HEK293 (cell line): Measurements from ENCODE around the gene SLC25A6.

Source experiments
- CTCF ChIA-PET: fragments of 350-600 bp; formaldehyde crosslinking; extraction: SDS; loops from one replicate; lab custom pipeline; 2021; ENCODE audit warnings: antibody characterized with exemption; lab: Yijun Ruan, JAX
- POLR2A ChIA-PET: fragments of 300-600 bp; formaldehyde crosslinking; extraction: SDS; loops from one replicate; lab custom pipeline; 2020; ENCODE audit warnings: antibody characterized with exemption, inconsistent platforms; lab: Yijun Ruan, JAX
- H3K27ac ChIP-seq: fragments of 200-500 bp; sonication (Bioruptor generic); 2 replicates; pipeline ENCODE4 v1.5.1; 2014; ENCODE audit warnings: low read depth, low read length, control low read depth, inconsistent platforms; ENCODE audit errors: extremely low read depth
- H3K36me3 ChIP-seq, 2 experiments: fragments of 200-500 bp in 1 of 2; sonication (Bioruptor generic) in 1 of 2; 1 replicate in 1 of 2; 2 replicates in 1 of 2; pipeline ENCODE4 v1.5.1; 2014 to 2017; ENCODE audit warnings: inconsistent platforms in 2 of 2, low read length in 2 of 2; ENCODE audit not compliant: control insufficient read depth in 2 of 2, insufficient read depth in 1 of 2
- H3K4me1 ChIP-seq: fragments of 200-500 bp; sonication (Bioruptor generic); 2 replicates; pipeline ENCODE4 v1.5.1; 2014; ENCODE audit warnings: mild to moderate bottlenecking, low read length, inconsistent platforms; ENCODE audit not compliant: control insufficient read depth, insufficient read depth
- H3K4me3 ChIP-seq: 2 replicates; pipeline ENCODE4 v1.5.1; 2011; ENCODE audit warnings: low read depth, mild to moderate bottlenecking, control low read depth, low read length, moderate library complexity
- H3K9me3 ChIP-seq: fragments of 200-500 bp; sonication (Bioruptor generic); 2 replicates; pipeline ENCODE4 v1.5.1; 2014; ENCODE audit warnings: low read depth, low read length, inconsistent platforms; ENCODE audit not compliant: control insufficient read depth, insufficient read depth
- HOXA7 ChIP-seq: sonication (generic); formaldehyde crosslinking; IDR thresholded peaks from 2 replicates; pipeline ENCODE4 v1.8.1; 2022; ENCODE audit warnings: missing genetic modification reagents, borderline replicate concordance
- SCRT2 ChIP-seq: fragments of 450-650 bp; formaldehyde crosslinking; IDR thresholded peaks from 2 replicates; pipeline ENCODE4 v1.5.1; 2016; ENCODE audit warnings: missing biosample characterization, missing genetic modification characterization
- TRIM28 ChIP-seq: IDR thresholded peaks from 2 replicates; pipeline ENCODE4 v1.6.1; 2011; ENCODE audit warnings: low read length, control low read depth, borderline replicate concordance
- YY2 ChIP-seq: fragments of 450-650 bp; formaldehyde crosslinking; IDR thresholded peaks from 2 replicates; pipeline ENCODE4 v1.5.1; 2016; ENCODE audit warnings: missing biosample characterization, missing genetic modification characterization
- ZNF146 ChIP-seq: fragments of 450-650 bp; formaldehyde crosslinking; IDR thresholded peaks from 2 replicates; pipeline ENCODE4 v1.5.1; 2016; ENCODE audit warnings: missing biosample characterization, missing genetic modification characterization
- ZNF157 ChIP-seq: fragments of 450-650 bp; formaldehyde crosslinking; IDR thresholded peaks from 2 replicates; pipeline ENCODE4 v1.5.1; 2016; ENCODE audit warnings: missing biosample characterization, missing genetic modification characterization
- ZNF16 ChIP-seq: fragments of 450-650 bp; formaldehyde crosslinking; IDR thresholded peaks from 2 replicates; pipeline ENCODE4 v1.5.1; 2016; ENCODE audit warnings: low read depth, missing biosample characterization, missing genetic modification characterization
- ZNF174 ChIP-seq: fragments of 450-650 bp; formaldehyde crosslinking; IDR thresholded peaks from 2 replicates; pipeline ENCODE4 v1.5.0; 2017; ENCODE audit warnings: missing biosample characterization, mild to moderate bottlenecking, missing genetic modification characterization
- ZNF239 ChIP-seq: fragments of 450-650 bp; formaldehyde crosslinking; IDR thresholded peaks from 2 replicates; pipeline ENCODE4 v1.5.1; 2016; ENCODE audit warnings: missing biosample characterization, missing genetic modification characterization
- ZNF266 ChIP-seq: fragments of 450-650 bp; formaldehyde crosslinking; IDR thresholded peaks from 2 replicates; pipeline ENCODE4 v1.5.1; 2016; ENCODE audit warnings: missing biosample characterization, missing genetic modification characterization, low read depth
- ZNF311 ChIP-seq: fragments of 450-650 bp; formaldehyde crosslinking; IDR thresholded peaks from 2 replicates; pipeline ENCODE4 v1.5.1; 2017; ENCODE audit warnings: missing biosample characterization, missing genetic modification characterization, borderline replicate concordance
- ZNF37A ChIP-seq: fragments of 450-650 bp; IDR thresholded peaks from 2 replicates; pipeline ENCODE4 v1.5.1; 2018; ENCODE audit warnings: missing biosample characterization, missing genetic modification characterization
- ZNF404 ChIP-seq: fragments of 450-650 bp; formaldehyde crosslinking; IDR thresholded peaks from 2 replicates; pipeline ENCODE4 v1.5.1; 2017; ENCODE audit warnings: missing biosample characterization, missing genetic modification characterization
- ZNF48 ChIP-seq: fragments of 450-650 bp; formaldehyde crosslinking; IDR thresholded peaks from 2 replicates; pipeline ENCODE4 v1.5.1; 2016; ENCODE audit warnings: missing biosample characterization, missing genetic modification characterization
- ZNF501 ChIP-seq: fragments of 450-650 bp; formaldehyde crosslinking; IDR thresholded peaks from 2 replicates; pipeline ENCODE4 v1.5.1; 2016; ENCODE audit warnings: missing biosample characterization, missing genetic modification characterization
- ZNF530 ChIP-seq: fragments of 450-650 bp; formaldehyde crosslinking; IDR thresholded peaks from 2 replicates; pipeline ENCODE4 v1.5.1; 2016; ENCODE audit warnings: low read depth, missing biosample characterization, missing genetic modification characterization
- ZNF549 ChIP-seq: fragments of 450-650 bp; IDR thresholded peaks from 2 replicates; pipeline ENCODE4 v1.5.1; 2018; ENCODE audit warnings: missing biosample characterization, missing genetic modification characterization, mild to moderate bottlenecking, inconsistent platforms, moderate library complexity
- ZNF610 ChIP-seq: fragments of 450-650 bp; formaldehyde crosslinking; IDR thresholded peaks from 2 replicates; pipeline ENCODE4 v1.5.1; 2016; ENCODE audit warnings: missing biosample characterization, missing genetic modification characterization, borderline replicate concordance
- ZNF629 ChIP-seq: fragments of 450-650 bp; formaldehyde crosslinking; IDR thresholded peaks from 2 replicates; pipeline ENCODE4 v1.5.1; 2017; ENCODE audit warnings: missing biosample characterization, missing genetic modification characterization
- ZNF707 ChIP-seq: fragments of 450-650 bp; formaldehyde crosslinking; IDR thresholded peaks from 2 replicates; pipeline ENCODE4 v1.5.1; 2016; ENCODE audit warnings: missing biosample characterization, missing genetic modification characterization
- ZNF768 ChIP-seq: fragments of 450-650 bp; formaldehyde crosslinking; IDR thresholded peaks from 2 replicates; pipeline ENCODE4 v1.5.1; 2018; ENCODE audit warnings: missing biosample characterization, mild to moderate bottlenecking, missing genetic modification characterization
- TF ChIP-seq, protein P1 (sequence below): fragments of 450-650 bp; formaldehyde crosslinking; IDR thresholded peaks from 2 replicates; pipeline ENCODE4 v1.5.1; 2016; ENCODE audit warnings: missing biosample characterization, missing genetic modification characterization, low read depth
- TF ChIP-seq, protein P2 (sequence below): fragments of 450-650 bp; formaldehyde crosslinking; IDR thresholded peaks from 2 replicates; pipeline ENCODE4 v1.5.1; 2016; ENCODE audit warnings: missing biosample characterization, missing genetic modification characterization

Gene SLC25A6

DNA sequence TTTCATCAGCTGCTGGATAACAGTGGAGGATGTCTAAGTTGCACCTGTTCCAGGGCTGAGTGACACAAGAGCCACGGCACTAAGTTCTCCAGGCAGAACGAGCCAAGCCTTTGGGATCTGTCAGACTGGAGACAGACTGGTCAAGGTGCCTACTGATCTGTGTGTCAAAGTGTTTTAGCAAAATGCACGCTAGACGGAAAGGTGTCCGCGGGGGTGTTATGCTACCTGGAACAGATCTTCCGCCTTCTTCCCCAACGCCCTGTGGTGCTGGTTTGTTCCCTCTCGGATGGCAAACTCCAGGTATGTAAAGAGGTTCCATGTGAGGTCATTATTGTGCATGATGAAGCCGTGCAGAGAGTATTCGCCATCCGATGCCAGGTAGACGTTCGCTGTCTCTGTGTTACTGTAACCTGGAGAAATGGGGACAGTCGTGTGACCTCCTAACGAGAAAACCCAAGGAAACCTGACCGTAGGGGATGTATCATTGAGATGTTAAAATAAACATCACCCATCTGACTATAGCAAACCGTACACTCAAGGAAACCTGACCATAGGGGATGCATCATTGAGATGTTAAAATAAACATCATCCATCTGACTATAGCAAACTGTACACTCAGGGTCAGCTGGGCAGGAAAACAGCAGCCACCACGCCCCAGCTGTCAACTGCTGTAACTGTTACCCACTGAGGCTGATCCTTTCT is 29.7 kb upstream of the SLC25A6 start (continued):
- TF ChIP-seq ZNF610 (tag by site-specific recombination) (peak; percentile 56; the same call in 1 of the 2 replicates), ZNF37A (tag by site-specific recombination) (no peak), ZNF311 (tag by site-specific recombination) (no peak), TRIM28 (peak; percentile 93; the same call in 1 of the 2 replicates), ZNF768 (tag by site-specific recombination) (no peak), SCRT2 (tag by site-specific recombination) (no peak), YY2 (tag by site-specific recombination) (no peak), ZNF549 (tag by site-specific recombination) (no peak; the same call in 1 of the 2 replicates), ZNF146 (tag by site-specific recombination) (no peak)
- TF ChIP-seq, all 188 proteins: peak for 15

DNA sequence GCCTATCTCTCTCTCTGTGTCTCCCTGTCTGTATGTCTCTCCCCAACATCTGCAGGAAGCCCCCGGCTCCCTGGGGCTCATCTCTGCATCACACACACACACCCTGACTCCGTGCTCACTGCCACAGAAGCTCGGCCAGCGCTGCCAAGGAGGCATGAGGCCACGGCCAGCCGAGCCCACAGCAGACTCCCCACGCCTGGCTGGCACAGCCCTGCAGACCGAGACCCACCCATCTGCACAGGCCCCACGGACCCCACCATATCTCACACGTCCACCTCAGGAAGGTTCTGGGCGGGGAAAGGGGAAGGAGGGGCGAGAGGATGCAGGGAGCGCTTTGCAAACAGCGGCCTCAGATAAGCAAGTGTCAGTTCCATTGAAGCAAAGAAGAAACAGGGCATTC is 28.5 kb upstream of the SLC25A6 start:
- no peaks in the 10 kb centered on the region for H3K4me1 ChIP-seq
- no peak overlapping the region for H3K4me3 ChIP-seq
- no peak overlapping the region for H3K27ac ChIP-seq
- CTCF ChIA-PET: no interaction called here
- H3K36me3 ChIP-seq: peaks cover 13 to 40% of the 10 kb centered on the region in 2 experiments; a peak in 2 of 3 replicates
- POLR2A ChIA-PET: no interaction called here
- H3K9me3 ChIP-seq: no peaks in the 10 kb centered on the region; the same call in 1 of the 2 replicates
- 0 out of 2 replicates have a peak, but pooled peaks have one; percentile 1 for TF ChIP-seq ZNF16 (tag by site-specific recombination)
- TF ChIP-seq, protein P1, sequence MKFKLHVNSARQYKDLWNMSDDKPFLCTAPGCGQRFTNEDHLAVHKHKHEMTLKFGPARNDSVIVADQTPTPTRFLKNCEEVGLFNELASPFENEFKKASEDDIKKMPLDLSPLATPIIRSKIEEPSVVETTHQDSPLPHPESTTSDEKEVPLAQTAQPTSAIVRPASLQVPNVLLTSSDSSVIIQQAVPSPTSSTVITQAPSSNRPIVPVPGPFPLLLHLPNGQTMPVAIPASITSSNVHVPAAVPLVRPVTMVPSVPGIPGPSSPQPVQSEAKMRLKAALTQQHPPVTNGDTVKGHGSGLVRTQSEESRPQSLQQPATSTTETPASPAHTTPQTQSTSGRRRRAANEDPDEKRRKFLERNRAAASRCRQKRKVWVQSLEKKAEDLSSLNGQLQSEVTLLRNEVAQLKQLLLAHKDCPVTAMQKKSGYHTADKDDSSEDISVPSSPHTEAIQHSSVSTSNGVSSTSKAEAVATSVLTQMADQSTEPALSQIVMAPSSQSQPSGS (tag by site-specific recombination): no peak

DNA sequence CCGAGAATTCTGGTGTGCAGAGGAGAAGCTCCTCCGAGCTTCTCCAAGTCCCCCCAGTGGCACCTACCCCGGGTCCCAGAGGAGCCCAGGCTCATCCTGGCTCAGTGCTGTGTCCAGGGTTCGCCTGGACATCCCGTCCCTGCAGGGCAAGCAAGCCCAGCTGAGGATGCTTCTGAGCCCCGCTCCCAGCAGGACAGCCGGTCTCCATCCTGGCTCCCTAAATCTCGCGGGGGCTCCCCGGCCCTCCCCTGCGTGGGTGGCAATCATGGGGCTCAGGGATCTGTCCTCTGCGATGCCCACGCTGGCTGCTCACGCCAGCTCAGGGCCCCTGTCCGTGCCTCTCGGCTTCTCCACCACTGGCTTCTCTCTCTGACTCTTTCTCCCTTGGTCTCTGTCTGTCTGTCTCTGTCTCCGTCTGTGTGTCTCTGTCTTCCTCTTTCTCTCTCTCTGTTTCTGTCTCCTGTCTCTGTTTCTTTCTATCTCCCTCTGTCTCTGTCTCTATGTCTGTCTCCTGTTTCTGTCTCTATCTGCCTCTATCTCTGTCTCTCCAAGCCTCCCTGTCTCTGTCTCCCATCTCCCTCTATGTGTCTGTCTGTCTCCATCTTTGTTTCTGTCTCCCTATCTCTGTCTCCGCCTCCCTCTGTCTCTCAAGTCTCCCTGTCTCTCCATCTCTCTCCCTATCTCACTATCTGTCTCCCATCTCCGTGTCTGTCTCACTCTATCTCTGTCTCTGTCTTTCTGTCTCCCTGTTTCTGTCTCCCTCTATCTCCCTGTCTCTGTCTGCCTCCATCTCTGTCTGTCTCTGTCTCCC is 27.8 kb upstream of the SLC25A6 start:
- Histone ChIP-seq H3K27ac (no peak overlapping the region), H3K36me3 (peaks cover 13 to 36% of the 10 kb centered on the region in 2 experiments; a peak in 2 of 3 replicates)

More for the DNA sequence above, 27.8 kb upstream of the SLC25A6 start:
- ChIA-PET CTCF (no interaction called here), POLR2A (no interaction called here)
- Histone ChIP-seq H3K9me3 (no peaks in the 10 kb centered on the region; the same call in 1 of the 2 replicates), H3K4me3 (no peak overlapping the region), H3K4me1 (no peaks in the 10 kb centered on the region)
- TF ChIP-seq HOXA7 (CRISPR knock-in tag): no peak
- TF ChIP-seq ZNF239 (tag by site-specific recombination): no peak
- 0 out of 2 replicates have a peak, but pooled peaks have one; percentile 3 for TF ChIP-seq ZNF16 (tag by site-specific recombination)
- TF ChIP-seq ZNF266 (tag by site-specific recombination): peak; percentile 10; the same call in 1 of the 2 replicates
- no peak for TF ChIP-seq ZNF707 (tag by site-specific recombination)
- 0 out of 2 replicates have a peak, but pooled peaks have one; percentile 11 for TF ChIP-seq ZNF157 (tag by site-specific recombination)
- TF ChIP-seq ZNF404: no peak
- no peak for TF ChIP-seq ZNF174
- TF ChIP-seq ZNF48 (tag by site-specific recombination): 0 out of 2 replicates have a peak, but pooled peaks have one; percentile 68
- TF ChIP-seq, protein P2, sequence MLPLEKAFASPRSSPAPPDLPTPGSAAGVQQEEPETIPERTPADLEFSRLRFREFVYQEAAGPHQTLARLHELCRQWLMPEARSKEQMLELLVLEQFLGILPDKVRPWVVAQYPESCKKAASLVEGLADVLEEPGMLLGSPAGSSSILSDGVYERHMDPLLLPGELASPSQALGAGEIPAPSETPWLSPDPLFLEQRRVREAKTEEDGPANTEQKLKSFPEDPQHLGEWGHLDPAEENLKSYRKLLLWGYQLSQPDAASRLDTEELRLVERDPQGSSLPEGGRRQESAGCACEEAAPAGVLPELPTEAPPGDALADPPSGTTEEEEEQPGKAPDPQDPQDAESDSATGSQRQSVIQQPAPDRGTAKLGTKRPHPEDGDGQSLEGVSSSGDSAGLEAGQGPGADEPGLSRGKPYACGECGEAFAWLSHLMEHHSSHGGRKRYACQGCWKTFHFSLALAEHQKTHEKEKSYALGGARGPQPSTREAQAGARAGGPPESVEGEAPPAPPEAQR (tag by site-specific recombination): no peak
- TF ChIP-seq ZNF629 (tag by site-specific recombination): no peak
- no peak for TF ChIP-seq ZNF530 (tag by site-specific recombination)
- no peak for TF ChIP-seq ZNF501 (tag by site-specific recombination)
